HepG2 (cell line): ENCODE data around the gene LRP1B. TPM values are rescaled to one million over a fixed set of nuclear protein-coding genes. Genes with fewer than 3 reads are reported as not detected.

Experiments
- ATAC-seq: fragments of 200-7000 bp; cut with Tn5 transposase; 3 replicates; pipeline ENCODE4 v1.9.1; 2020; ENCODE audit warnings: mild to moderate bottlenecking, moderate library complexity
- BruUV-seq: library from RNA; stranded (reverse); fragments of 400-500 nt; replicated peaks from 2 replicates; lab custom pipeline; 2021; lab: Mats Ljungman, UMichigan
- CTCF ChIA-PET: fragments of 300-600 bp; formaldehyde crosslinking; extraction: SDS; loops from one replicate; lab custom pipeline; 2021; ENCODE audit warnings: low total read pairs, inconsistent platforms, low intra/inter-chr PET ratio; lab: Yijun Ruan, JAX
- POLR2A ChIA-PET: fragments of 350-600 bp; sonication (Branson Sonifier 250); formaldehyde crosslinking; loops from one replicate; lab custom pipeline; 2020; ENCODE audit warnings: antibody characterized with exemption, inconsistent platforms; lab: Yijun Ruan, JAX
- DNase-seq: peaks from one replicate; pipeline ENCODE4 v3.0.0-alpha.2; 2015; ENCODE audit warnings: low spot score
- FAIRE-seq: peaks from 3 replicates; lab custom pipeline; 2011; peaks lifted over from hg19 to GRCh38; lab: Jason Lieb, UNC
- H2AFZ ChIP-seq: one replicate; pipeline ENCODE4 v1.6.1; 2011; ENCODE audit warnings: low read length, inconsistent platforms
- H3K27ac ChIP-seq: fragments of 300-600 bp; 3 replicates; pipeline ENCODE4 v1.8.0; 2011; ENCODE audit warnings: mixed run types, mild to moderate bottlenecking, mixed read lengths, low read length, inconsistent platforms; ENCODE audit not compliant: insufficient read depth; ENCODE audit errors: extremely low read length
- H3K27me3 ChIP-seq, 2 experiments: fragments of 200-600 bp in 1 of 2; 2 replicates in 1 of 2; 3 replicates in 1 of 2; pipeline versions ENCODE4 v1.6.0 to v1.8.0; 2011; ENCODE audit warnings: low read length in 2 of 2, mild to moderate bottlenecking in 2 of 2, moderate library complexity in 2 of 2, inconsistent platforms in 1 of 2; ENCODE audit not compliant: insufficient read depth in 2 of 2, control insufficient read depth in 1 of 2
- H3K36me3 ChIP-seq, 2 experiments: fragments of 200-600 bp in 1 of 2; replicated peaks in 1 of 2; 2 replicates in 1 of 2; 3 replicates in 1 of 2; pipeline versions ENCODE4 v1.5.1 to v1.8.0; 2011; ENCODE audit warnings: low read length in 2 of 2, inconsistent platforms in 1 of 2; ENCODE audit not compliant: insufficient read depth in 2 of 2, control insufficient read depth in 1 of 2
- H3K4me1 ChIP-seq: 2 replicates; pipeline ENCODE4 v1.5.1; 2012; ENCODE audit warnings: low read length, inconsistent platforms; ENCODE audit not compliant: insufficient read depth
- H3K4me2 ChIP-seq: 2 replicates; pipeline ENCODE4 v1.6.0; 2011; ENCODE audit warnings: low read depth, low read length, inconsistent platforms
- H3K4me3 ChIP-seq, 3 experiments: fragments of 200-600 bp in 1 of 3; sonication (generic), shearing (Covaris generic) in 1 of 3; replicated peaks in 1 of 3; 2 replicates each; pipeline ENCODE4 v1.5.1; 2011 to 2016; ENCODE audit warnings: low read length in 3 of 3, inconsistent platforms in 2 of 3, low read depth in 2 of 3, mild to moderate bottlenecking in 2 of 3, control low read depth in 1 of 3, mixed read lengths in 1 of 3; ENCODE audit not compliant: insufficient read depth in 1 of 3
- H3K79me2 ChIP-seq: one replicate; pipeline ENCODE4 v1.6.1; 2011; ENCODE audit warnings: low read length, inconsistent platforms; ENCODE audit not compliant: insufficient read depth
- H3K9ac ChIP-seq: 2 replicates; pipeline ENCODE4 v1.6.0; 2011; ENCODE audit warnings: mild to moderate bottlenecking, low read depth, low read length, inconsistent platforms; ENCODE audit not compliant: insufficient read depth
- H3K9me3 ChIP-seq: 2 replicates; pipeline ENCODE4 v1.5.1; 2012; ENCODE audit warnings: mild to moderate bottlenecking, low read length
- H4K20me1 ChIP-seq: 2 replicates; pipeline ENCODE4 v1.6.0; 2011; ENCODE audit warnings: inconsistent platforms, mild to moderate bottlenecking, low read length, moderate library complexity; ENCODE audit not compliant: insufficient read depth
- ATF1 ChIP-seq: IDR thresholded peaks from 2 replicates; pipeline ENCODE4 v1.6.1; 2016; ENCODE audit warnings: mild to moderate bottlenecking, control low read depth
- ATF3 ChIP-seq: sonication (generic); formaldehyde crosslinking; IDR thresholded peaks from 2 replicates; pipeline ENCODE4 v1.4.0; 2020; ENCODE audit warnings: missing genetic modification reagents
- ATF7 ChIP-seq, 2 experiments: fragments of 450-650 bp in 1 of 2; sonication (generic) in 1 of 2; formaldehyde crosslinking in 1 of 2; IDR thresholded peaks; 2 replicates each; pipeline versions ENCODE4 v1.4.0 to v1.6.1; 2016 to 2020; ENCODE audit warnings: antibody characterized with exemption in 1 of 2, mild to moderate bottlenecking in 1 of 2, missing genetic modification reagents in 1 of 2
- CEBPB ChIP-seq: IDR thresholded peaks from 2 replicates; pipeline ENCODE4 v1.6.1; 2011; ENCODE audit warnings: low read depth, low read length, improper control_type of control experiment, borderline replicate concordance
- CEBPG ChIP-seq: IDR thresholded peaks from 2 replicates; pipeline ENCODE4 v1.6.1; 2016
- PCBP1 ChIP-seq: fragments of 200-400 bp; formaldehyde crosslinking; IDR thresholded peaks from 2 replicates; pipeline ENCODE4 v1.6.1; 2017; ENCODE audit warnings: mild to moderate bottlenecking, low read depth, low read length, borderline replicate concordance
- RARG ChIP-seq: sonication (generic); formaldehyde crosslinking; IDR thresholded peaks from 2 replicates; pipeline ENCODE4 v1.4.0; 2020; ENCODE audit warnings: low read depth, mild to moderate bottlenecking, missing genetic modification reagents
- SRSF9 ChIP-seq: fragments of 200-400 bp; formaldehyde crosslinking; IDR thresholded peaks from 2 replicates; pipeline ENCODE4 v1.6.1; 2018; ENCODE audit warnings: borderline replicate concordance, mild to moderate bottlenecking, low read depth, low read length; ENCODE audit not compliant: insufficient read depth, poor library complexity, severe bottlenecking
- STAG1 ChIP-seq: sonication (generic); formaldehyde crosslinking; IDR thresholded peaks from 2 replicates; pipeline ENCODE4 v1.4.0; 2020; ENCODE audit warnings: missing genetic modification reagents
- YY1 ChIP-seq: IDR thresholded peaks from 2 replicates; pipeline ENCODE4 v1.6.1; 2011; ENCODE audit warnings: low read length, low read depth, moderate library complexity, mild to moderate bottlenecking; ENCODE audit not compliant: insufficient read depth, insufficient replicate concordance
- ZNF530 ChIP-seq: sonication (generic); formaldehyde crosslinking; IDR thresholded peaks from 2 replicates; pipeline ENCODE4 v1.5.0; 2020; ENCODE audit warnings: low read depth, mild to moderate bottlenecking, missing genetic modification reagents
- WGBS: methylation state at CpG from one replicate; pipeline ENCODE4 v1.1.6; 2017; ENCODE audit warnings: low lambda C conversion rate; 5-methylcytosine and 5-hydroxymethylcytosine counted together
- in situ Hi-C: cut with HindIII; loops from 2 replicates; pipeline ENCODE4 v1.10.0; 2017; ENCODE audit warnings: low pct_unique_long_range_greater_than_20kb; ENCODE audit not compliant: extremely low pct_ligation_motif_present
- intact Hi-C: fragments of 100-400 bp; cut with micrococcal nuclease; formaldehyde crosslinking; loops from one replicate; pipeline ENCODE4 v1.10.0; 2022; ENCODE audit not compliant: unreplicated experiment
- polyA plus RNA-seq, 8 experiments: library from polyadenylated mRNA; depleted of rRNA in 3 of 8; stranded (reverse) in 7 of 8; unstranded in 1 of 8; fragments of >200 nt; fragmentation: Illumina TruSeq in 4 of 8; extraction: Trizol in 4 of 8; gene quantifications; 2 replicates each; pipeline versions ENCODE4 v1.2.1 to v1.2.3, GENCODE V29; 2011 to 2016; ENCODE audit warnings: low read depth in 4 of 8, missing spikeins in 1 of 8, mixed read lengths in 1 of 8; ENCODE audit not compliant: insufficient read depth in 1 of 8
- total RNA-seq, 5 experiments: library from RNA; depleted of rRNA; stranded (reverse); fragments of >200 nt; fragmentation: Illumina TruSeq; extraction: Trizol; gene quantifications; 2 replicates each; pipeline ENCODE4 v1.2.3, GENCODE V29; 2016; ENCODE audit warnings: low read depth in 1 of 5
- TF ChIP-seq, protein P1 (sequence below): sonication (generic); formaldehyde crosslinking; IDR thresholded peaks from 2 replicates; pipeline ENCODE4 v1.4.0; 2020; ENCODE audit warnings: missing genetic modification reagents
- TF ChIP-seq, protein P2 (sequence below), 2 experiments: fragments of 450-650 bp in 1 of 2; sonication (generic) in 1 of 2; formaldehyde crosslinking; IDR thresholded peaks; 2 replicates each; pipeline versions ENCODE4 v1.5.0 to v1.8.0; 2020 to 2022; ENCODE audit warnings: mild to moderate bottlenecking in 1 of 2, missing genetic modification reagents in 1 of 2
- TF ChIP-seq, protein P3 (sequence below): sonication (generic); formaldehyde crosslinking; IDR thresholded peaks from 2 replicates; pipeline ENCODE4 v1.5.0; 2020; ENCODE audit warnings: mild to moderate bottlenecking, missing genetic modification reagents, moderate library complexity

Gene LRP1B
- total and polyA plus RNA-seq, 2 of the 13 experiments (the other 11 are each of a cell fraction or from before 2014, with no cell fraction given): 0.04 TPM; not detected in 1

GRCh38 chr2:140869107-140869506, 1261.7 kb downstream of the LRP1B start (continued):
- TF ChIP-seq SRSF9: no peak
- TF ChIP-seq CEBPG: no peak
- TF ChIP-seq PCBP1: no peak
- TF ChIP-seq STAG1 (CRISPR knock-in tag): no peak
- no peak for TF ChIP-seq RARG (CRISPR knock-in tag)
- TF ChIP-seq YY1: no peak
- TF ChIP-seq, all 625 proteins: peak for 0

GRCh38 chr2:140865837-140866236, 1265.0 kb downstream of the LRP1B start:
- in situ Hi-C loops (loop anchor here (25.0 kb wide), 1 partner anchor 1079 kb away; no protein-coding TSS in a partner anchor), intact Hi-C loops (no loop called here)
- CTCF ChIA-PET: no interaction called here
- peaks cover 1% of the 10 kb centered on the region; the same call in 1 of the 2 replicates for H3K9me3 ChIP-seq
- H3K9ac ChIP-seq: no peak overlapping the region
- no peak overlapping the region for H3K27ac ChIP-seq
- no peak overlapping the region for H3K4me2 ChIP-seq
- no peaks in the 10 kb centered on the region for H3K79me2 ChIP-seq
- peak; percentile 87 for TF ChIP-seq CEBPG
- no peak for TF ChIP-seq ZNF530 (CRISPR knock-in tag)
- peak; percentile 46; the same call in 1 of the 2 replicates for TF ChIP-seq ATF3 (CRISPR knock-in tag)
- TF ChIP-seq, protein P1, sequence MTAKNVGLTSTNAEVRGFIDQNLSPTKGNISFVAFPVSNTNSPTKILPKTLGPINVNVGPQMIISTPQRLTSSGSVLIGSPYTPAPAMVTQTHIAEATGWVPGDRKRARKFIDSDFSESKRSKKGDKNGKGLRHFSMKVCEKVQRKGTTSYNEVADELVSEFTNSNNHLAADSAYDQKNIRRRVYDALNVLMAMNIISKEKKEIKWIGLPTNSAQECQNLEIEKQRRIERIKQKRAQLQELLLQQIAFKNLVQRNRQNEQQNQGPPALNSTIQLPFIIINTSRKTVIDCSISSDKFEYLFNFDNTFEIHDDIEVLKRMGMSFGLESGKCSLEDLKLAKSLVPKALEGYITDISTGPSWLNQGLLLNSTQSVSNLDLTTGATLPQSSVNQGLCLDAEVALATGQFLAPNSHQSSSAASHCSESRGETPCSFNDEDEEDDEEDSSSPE (CRISPR knock-in tag): no peak
- peak; percentile 94 for TF ChIP-seq CEBPB
- TF ChIP-seq ATF1 (CRISPR knock-in tag): no peak
- peak; percentile 89 for TF ChIP-seq ATF7 (IDR thresholded peaks at IDR 0.05)
- no peak for TF ChIP-seq ATF7 (CRISPR knock-in tag; IDR thresholded peaks at IDR 0.05)
- TF ChIP-seq, protein P2, sequence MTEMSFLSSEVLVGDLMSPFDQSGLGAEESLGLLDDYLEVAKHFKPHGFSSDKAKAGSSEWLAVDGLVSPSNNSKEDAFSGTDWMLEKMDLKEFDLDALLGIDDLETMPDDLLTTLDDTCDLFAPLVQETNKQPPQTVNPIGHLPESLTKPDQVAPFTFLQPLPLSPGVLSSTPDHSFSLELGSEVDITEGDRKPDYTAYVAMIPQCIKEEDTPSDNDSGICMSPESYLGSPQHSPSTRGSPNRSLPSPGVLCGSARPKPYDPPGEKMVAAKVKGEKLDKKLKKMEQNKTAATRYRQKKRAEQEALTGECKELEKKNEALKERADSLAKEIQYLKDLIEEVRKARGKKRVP (CRISPR knock-in tag; IDR thresholded peaks at IDR 0.05): peak; percentile 54 to 93; a peak in 2 of 4 replicates
- TF ChIP-seq, protein P3, sequence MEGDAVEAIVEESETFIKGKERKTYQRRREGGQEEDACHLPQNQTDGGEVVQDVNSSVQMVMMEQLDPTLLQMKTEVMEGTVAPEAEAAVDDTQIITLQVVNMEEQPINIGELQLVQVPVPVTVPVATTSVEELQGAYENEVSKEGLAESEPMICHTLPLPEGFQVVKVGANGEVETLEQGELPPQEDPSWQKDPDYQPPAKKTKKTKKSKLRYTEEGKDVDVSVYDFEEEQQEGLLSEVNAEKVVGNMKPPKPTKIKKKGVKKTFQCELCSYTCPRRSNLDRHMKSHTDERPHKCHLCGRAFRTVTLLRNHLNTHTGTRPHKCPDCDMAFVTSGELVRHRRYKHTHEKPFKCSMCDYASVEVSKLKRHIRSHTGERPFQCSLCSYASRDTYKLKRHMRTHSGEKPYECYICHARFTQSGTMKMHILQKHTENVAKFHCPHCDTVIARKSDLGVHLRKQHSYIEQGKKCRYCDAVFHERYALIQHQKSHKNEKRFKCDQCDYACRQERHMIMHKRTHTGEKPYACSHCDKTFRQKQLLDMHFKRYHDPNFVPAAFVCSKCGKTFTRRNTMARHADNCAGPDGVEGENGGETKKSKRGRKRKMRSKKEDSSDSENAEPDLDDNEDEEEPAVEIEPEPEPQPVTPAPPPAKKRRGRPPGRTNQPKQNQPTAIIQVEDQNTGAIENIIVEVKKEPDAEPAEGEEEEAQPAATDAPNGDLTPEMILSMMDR (CRISPR knock-in tag): no peak
- no peak overlapping the region for H2AFZ ChIP-seq
- FAIRE-seq (no peak), DNase-seq (no peak), ATAC-seq (no peak)
- no peaks in the 10 kb centered on the region for H3K4me1 ChIP-seq
- no TSS peak for BruUV-seq
- H3K4me3 ChIP-seq: no peak overlapping the region
- POLR2A ChIA-PET: no interaction called here
- no peaks in the 10 kb centered on the region for H3K36me3 ChIP-seq
- no peaks in the 10 kb centered on the region for H4K20me1 ChIP-seq
- WGBS: 2% methylated on average over 3 of the region's 3 CpGs
- H3K27me3 ChIP-seq: no peaks in the 10 kb centered on the region
